ENCODE data around the gene M6PR. TPM values are rescaled to one million over a fixed set of nuclear protein-coding genes. Genes with fewer than 3 reads are reported as not detected.

The M6PR gene
- total and polyA plus RNA-seq, 2 of the 8 experiments (the other 6 are each of a cell fraction or from before 2014, with no cell fraction given), result 106 to 122 TPM

- Histone ChIP-seq H3K23me2 (ENCODE audit: low read depth, low read length) (no peaks in the 10 kb centered on the region), H3K9me3 (ENCODE audit: insufficient read depth in 2 of 2, low read depth in 1 of 2, low read length in 1 of 2) (peaks cover 4 to 11% of the 10 kb centered on the region in 2 experiments; a peak in 3 of 4 replicates), H3K79me2 (ENCODE audit: control insufficient read depth in 1 of 2, insufficient read depth in 2 of 2, low read length in 2 of 2) (no peaks in the 10 kb centered on the region), H3K14ac (ENCODE audit: insufficient read length) (no peak overlapping the region), H4K5ac (ENCODE audit: insufficient read length, low read depth, low read length) (no peak overlapping the region), H3K79me1 (ENCODE audit: low read depth, low read length) (no peaks in the 10 kb centered on the region), H3K4me1 (replicated peaks in 1 of 4; ENCODE audit: control insufficient read depth in 3 of 4, insufficient read depth in 4 of 4, low read length in 3 of 4) (no peaks in the 10 kb centered on the region), H3K18ac (ENCODE audit: extremely low read depth, low read length) (no peak overlapping the region), H3K27ac (ENCODE audit: low read depth, low read length) (no peak overlapping the region), H3K9ac (replicated peaks in 1 of 4; ENCODE audit: extremely low read depth in 1 of 4, low read depth in 3 of 4, low read length in 3 of 4) (no peak overlapping the region), H2BK120ac (replicated peaks; ENCODE audit: low read depth, low read length) (no peak overlapping the region), H4K91ac (replicated peaks; ENCODE audit: insufficient read length, low read length) (no peak overlapping the region), H3K56ac (replicated peaks; ENCODE audit: insufficient read length, low read depth, low read length) (no peak overlapping the region), H2AFZ (ENCODE audit: low read length) (no peak overlapping the region), H3K36me3 (ENCODE audit: control insufficient read depth in 2 of 4, insufficient read depth in 4 of 4, low read length in 3 of 4) (no peaks in the 10 kb centered on the region), H2BK20ac (ENCODE audit: low read length) (no peak overlapping the region), H3K4me2 (ENCODE audit: insufficient read depth in 1 of 2, low read depth in 2 of 2, low read length in 2 of 2) (no peak overlapping the region), H3K23ac (ENCODE audit: insufficient read length) (no peak overlapping the region), H3K4me3 (ENCODE audit: extremely low read depth in 1 of 4, insufficient read depth in 2 of 4, low read depth in 3 of 4, low read length in 4 of 4) (no peak overlapping the region), H2BK12ac (ENCODE audit: low read depth, low read length) (no peak overlapping the region), H2AK5ac (ENCODE audit: low read depth, low read length) (no peak overlapping the region), H4K8ac (ENCODE audit: extremely low read depth, insufficient read depth, low read length) (no peak overlapping the region), H3K4ac (replicated peaks; ENCODE audit: insufficient read length, low read depth, low read length) (no peak overlapping the region), H2BK5ac (ENCODE audit: low read depth, low read length) (no peak overlapping the region), H4K20me1 (replicated peaks in 1 of 2; ENCODE audit: control insufficient read depth in 1 of 2, insufficient read depth in 2 of 2, low read length in 2 of 2) (no peaks in the 10 kb centered on the region), H2BK15ac (ENCODE audit: low read length) (no peak overlapping the region), H3K27me3 (replicated peaks in 1 of 4; ENCODE audit: control insufficient read depth in 3 of 4, extremely low read depth in 1 of 4, insufficient read depth in 3 of 4, low read length in 3 of 4) (no peaks in the 10 kb centered on the region)
- DNase-seq (ENCODE audit: low read depth in 1 of 2, low spot score in 2 of 2) (no peak), FAIRE-seq (no peak)
- CTCF ChIA-PET (ENCODE audit: partially characterized antibody), result no interaction called here
- POLR2A ChIA-PET (ENCODE audit: partially characterized antibody), result no interaction called here
- no peak for TF ChIP-seq NRF1 (IDR thresholded peaks at IDR 0.05; ENCODE audit: low read depth, low read length)
- TF ChIP-seq, protein P1, sequence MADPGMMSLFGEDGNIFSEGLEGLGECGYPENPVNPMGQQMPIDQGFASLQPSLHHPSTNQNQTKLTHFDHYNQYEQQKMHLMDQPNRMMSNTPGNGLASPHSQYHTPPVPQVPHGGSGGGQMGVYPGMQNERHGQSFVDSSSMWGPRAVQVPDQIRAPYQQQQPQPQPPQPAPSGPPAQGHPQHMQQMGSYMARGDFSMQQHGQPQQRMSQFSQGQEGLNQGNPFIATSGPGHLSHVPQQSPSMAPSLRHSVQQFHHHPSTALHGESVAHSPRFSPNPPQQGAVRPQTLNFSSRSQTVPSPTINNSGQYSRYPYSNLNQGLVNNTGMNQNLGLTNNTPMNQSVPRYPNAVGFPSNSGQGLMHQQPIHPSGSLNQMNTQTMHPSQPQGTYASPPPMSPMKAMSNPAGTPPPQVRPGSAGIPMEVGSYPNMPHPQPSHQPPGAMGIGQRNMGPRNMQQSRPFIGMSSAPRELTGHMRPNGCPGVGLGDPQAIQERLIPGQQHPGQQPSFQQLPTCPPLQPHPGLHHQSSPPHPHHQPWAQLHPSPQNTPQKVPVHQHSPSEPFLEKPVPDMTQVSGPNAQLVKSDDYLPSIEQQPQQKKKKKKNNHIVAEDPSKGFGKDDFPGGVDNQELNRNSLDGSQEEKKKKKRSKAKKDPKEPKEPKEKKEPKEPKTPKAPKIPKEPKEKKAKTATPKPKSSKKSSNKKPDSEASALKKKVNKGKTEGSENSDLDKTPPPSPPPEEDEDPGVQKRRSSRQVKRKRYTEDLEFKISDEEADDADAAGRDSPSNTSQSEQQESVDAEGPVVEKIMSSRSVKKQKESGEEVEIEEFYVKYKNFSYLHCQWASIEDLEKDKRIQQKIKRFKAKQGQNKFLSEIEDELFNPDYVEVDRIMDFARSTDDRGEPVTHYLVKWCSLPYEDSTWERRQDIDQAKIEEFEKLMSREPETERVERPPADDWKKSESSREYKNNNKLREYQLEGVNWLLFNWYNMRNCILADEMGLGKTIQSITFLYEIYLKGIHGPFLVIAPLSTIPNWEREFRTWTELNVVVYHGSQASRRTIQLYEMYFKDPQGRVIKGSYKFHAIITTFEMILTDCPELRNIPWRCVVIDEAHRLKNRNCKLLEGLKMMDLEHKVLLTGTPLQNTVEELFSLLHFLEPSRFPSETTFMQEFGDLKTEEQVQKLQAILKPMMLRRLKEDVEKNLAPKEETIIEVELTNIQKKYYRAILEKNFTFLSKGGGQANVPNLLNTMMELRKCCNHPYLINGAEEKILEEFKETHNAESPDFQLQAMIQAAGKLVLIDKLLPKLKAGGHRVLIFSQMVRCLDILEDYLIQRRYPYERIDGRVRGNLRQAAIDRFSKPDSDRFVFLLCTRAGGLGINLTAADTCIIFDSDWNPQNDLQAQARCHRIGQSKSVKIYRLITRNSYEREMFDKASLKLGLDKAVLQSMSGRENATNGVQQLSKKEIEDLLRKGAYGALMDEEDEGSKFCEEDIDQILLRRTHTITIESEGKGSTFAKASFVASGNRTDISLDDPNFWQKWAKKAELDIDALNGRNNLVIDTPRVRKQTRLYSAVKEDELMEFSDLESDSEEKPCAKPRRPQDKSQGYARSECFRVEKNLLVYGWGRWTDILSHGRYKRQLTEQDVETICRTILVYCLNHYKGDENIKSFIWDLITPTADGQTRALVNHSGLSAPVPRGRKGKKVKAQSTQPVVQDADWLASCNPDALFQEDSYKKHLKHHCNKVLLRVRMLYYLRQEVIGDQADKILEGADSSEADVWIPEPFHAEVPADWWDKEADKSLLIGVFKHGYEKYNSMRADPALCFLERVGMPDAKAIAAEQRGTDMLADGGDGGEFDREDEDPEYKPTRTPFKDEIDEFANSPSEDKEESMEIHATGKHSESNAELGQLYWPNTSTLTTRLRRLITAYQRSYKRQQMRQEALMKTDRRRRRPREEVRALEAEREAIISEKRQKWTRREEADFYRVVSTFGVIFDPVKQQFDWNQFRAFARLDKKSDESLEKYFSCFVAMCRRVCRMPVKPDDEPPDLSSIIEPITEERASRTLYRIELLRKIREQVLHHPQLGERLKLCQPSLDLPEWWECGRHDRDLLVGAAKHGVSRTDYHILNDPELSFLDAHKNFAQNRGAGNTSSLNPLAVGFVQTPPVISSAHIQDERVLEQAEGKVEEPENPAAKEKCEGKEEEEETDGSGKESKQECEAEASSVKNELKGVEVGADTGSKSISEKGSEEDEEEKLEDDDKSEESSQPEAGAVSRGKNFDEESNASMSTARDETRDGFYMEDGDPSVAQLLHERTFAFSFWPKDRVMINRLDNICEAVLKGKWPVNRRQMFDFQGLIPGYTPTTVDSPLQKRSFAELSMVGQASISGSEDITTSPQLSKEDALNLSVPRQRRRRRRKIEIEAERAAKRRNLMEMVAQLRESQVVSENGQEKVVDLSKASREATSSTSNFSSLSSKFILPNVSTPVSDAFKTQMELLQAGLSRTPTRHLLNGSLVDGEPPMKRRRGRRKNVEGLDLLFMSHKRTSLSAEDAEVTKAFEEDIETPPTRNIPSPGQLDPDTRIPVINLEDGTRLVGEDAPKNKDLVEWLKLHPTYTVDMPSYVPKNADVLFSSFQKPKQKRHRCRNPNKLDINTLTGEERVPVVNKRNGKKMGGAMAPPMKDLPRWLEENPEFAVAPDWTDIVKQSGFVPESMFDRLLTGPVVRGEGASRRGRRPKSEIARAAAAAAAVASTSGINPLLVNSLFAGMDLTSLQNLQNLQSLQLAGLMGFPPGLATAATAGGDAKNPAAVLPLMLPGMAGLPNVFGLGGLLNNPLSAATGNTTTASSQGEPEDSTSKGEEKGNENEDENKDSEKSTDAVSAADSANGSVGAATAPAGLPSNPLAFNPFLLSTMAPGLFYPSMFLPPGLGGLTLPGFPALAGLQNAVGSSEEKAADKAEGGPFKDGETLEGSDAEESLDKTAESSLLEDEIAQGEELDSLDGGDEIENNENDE (IDR thresholded peaks at IDR 0.05; ENCODE audit: insufficient replicate concordance, low read length), result no peak
Measured at GRCh38 chr12:8968761-8969160, 19.3 kb upstream of the M6PR start.

Measured in H1 (cell line).